8988T (cell line): Measurements from ENCODE around the gene ZNF319.

Source experiments
- DNase-seq: peaks from one replicate; pipeline ENCODE4 v3.0.0; 2011

Gene ZNF319

DNA sequence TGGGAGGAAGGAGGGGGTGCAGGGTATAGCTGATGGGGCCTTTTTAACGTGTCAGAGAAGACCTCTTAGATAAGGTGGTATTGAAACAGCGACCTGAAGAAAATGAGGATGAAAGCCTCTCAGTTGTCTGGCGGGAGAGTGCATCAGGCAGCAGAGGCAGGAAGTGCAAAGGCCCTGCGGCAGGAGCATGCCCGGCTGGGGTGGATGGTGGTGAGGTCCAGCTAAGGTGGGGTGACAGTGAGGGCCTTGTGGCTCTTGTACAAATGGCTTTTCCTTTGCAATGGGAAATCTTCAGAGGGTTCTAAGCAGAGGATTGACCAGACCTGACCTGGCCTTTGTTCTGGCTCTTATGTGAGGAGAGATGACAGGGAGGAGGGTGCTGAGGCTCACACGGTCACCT lies 36.5 kb upstream of the ZNF319 start:
- no peak for DNase-seq

DNA sequence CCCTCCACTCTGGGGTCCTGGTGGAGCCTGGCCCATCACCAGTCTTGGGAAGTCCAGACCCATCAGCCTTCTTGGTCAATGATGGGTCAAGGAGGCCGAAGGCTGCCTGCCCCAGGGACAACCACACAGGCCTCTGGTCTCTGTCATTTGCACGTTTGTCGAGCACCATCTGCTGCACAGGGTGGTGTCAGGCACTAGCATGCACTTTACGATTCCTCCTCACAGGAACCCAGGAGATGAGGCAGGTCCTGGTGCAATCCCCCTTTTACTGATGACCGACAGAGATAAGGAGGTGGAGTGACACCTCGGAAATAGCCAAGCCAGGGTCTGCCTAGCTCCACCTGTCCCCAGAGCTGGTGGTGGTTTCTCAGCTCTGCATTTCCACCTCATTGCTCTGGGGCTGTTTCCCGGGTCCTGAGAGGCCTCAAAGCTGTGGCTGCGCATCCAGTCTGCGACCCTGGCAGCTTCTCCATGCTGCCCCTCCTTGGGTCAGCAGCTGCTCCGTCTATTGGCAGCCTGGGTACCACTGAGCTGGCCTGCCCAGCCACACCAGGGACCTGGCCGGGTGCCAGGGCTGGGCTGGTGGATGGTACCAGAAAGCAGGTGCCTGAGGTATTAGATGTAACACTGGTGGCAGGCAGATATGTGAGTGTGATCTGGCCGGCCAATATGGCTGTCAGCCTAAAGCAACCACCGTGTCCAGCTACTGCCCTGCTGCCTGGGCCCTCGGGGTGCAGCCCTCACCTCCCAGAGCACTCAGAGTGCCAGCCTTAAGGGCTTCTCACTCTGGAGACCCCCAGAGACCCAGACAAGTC lies 35.1 kb upstream of the ZNF319 start:
- peak; percentile 24 for DNase-seq

DNA sequence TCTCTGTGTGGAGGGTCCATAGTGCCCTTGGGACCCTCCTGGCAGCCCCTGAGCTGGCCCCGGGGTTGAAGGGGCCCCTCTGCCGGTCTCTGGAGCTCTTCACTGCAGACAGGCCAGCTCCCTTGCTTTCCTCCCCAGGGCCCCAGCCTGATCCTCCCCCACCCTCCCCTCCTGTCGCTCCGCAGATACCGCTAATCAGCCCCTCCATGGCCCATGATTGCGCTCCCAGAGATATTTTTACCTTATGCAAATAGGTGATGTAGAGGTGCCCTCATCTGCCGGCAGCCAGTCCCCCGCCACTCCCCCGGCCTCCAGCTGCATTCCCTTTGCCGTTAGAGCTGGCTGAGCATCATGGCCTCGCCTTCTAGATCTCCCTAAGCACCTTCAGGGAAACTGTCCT lies 34.3 kb upstream of the ZNF319 start:
- peak; percentile 15 for DNase-seq

DNA sequence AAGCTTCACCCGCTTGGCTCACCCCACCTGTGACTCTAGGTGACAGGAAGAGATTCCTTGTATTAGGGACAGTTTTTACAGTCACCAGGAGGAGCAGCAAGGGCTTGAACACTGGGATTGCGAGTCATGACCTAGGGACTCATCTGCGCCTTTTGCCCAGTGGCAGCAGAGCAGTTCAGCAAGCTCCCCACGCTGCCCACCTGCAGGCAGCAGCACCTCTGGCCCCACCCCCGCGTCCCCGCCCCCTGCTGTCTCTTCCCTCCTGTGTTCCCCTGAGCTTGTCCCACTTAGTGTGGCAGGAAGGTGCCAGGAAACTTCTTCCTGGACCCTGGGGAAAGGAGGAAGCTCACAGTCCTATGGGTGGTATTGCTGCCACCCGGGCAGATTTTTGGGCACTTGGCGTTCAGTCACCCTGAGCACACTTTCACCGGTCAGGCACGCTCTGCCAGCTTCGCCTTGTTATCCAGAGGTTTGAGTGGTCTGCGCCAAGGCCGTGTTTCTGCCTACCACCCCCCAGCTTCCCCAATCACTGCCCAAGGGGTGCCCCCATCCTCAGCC lies 33.7 kb upstream of the ZNF319 start:
- peak; percentile 35 for DNase-seq

DNA sequence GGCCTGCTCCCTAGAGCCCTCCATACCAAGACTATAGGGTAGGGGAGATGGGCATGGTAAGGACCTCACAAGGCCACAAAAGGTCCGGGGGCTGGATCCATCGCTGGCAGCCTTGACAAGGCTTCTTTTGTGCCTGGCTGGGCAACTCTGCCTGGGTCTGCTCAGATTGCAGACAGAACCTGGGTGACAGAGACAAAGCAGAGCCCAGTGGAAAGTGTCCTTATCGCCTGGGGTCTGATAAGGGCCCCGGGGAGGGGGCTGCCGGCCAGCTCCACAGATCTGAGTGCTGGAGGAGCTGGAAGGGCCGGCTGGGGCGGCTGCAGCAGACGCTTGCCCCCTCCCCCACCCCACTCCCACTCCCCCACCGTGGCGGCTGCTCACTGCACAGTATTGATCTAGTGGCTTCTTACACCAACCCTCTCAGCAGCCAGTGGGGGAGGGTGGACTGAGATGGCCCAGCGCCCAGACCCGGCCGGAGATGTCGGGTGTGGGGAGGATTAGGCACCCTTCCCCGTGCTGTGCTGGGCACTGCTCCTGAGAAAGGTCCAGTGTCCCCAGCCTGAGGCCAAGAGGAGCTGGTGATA lies 32.3 kb upstream of the ZNF319 start:
- DNase-seq = peak; percentile 30

DNA sequence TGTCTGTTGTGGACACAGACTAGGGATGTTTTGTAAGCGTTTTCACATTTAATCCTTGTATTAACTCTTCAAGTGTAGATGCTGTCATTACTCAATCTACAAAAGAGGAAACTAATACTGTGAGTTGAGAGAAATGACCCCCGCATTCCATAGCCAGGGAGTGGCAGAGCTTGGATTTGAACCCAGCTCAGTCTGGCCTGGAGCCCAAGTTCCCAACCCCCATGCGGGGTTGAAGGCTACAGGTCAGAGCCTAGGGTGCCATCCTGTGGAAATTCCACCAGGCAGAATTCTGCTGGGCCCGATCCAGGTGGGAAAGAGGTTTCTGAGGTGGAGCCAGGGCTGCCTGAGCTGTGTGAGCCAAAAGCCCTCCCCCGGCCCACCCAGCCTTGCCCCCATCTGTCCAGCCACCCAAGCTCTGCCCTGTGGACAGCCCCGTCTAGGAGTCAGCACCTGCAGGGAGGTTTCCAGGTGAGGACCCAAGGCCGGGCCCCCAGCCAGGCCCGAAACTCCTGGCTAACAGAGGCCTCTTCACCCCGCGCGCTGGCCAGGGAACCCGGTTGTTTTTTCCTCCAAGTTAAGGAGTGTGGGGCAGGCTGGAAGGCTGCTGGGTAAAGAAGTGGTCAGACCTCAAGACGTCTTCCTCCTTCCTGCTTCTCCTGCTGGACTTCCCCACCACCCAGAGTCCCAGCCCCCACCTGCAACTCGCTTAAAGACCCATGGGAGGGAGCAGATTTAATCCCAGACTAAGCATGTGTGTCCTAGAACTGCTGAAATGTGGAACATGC lies 30.7 kb upstream of the ZNF319 start:
- peak; percentile 28 for DNase-seq

DNA sequence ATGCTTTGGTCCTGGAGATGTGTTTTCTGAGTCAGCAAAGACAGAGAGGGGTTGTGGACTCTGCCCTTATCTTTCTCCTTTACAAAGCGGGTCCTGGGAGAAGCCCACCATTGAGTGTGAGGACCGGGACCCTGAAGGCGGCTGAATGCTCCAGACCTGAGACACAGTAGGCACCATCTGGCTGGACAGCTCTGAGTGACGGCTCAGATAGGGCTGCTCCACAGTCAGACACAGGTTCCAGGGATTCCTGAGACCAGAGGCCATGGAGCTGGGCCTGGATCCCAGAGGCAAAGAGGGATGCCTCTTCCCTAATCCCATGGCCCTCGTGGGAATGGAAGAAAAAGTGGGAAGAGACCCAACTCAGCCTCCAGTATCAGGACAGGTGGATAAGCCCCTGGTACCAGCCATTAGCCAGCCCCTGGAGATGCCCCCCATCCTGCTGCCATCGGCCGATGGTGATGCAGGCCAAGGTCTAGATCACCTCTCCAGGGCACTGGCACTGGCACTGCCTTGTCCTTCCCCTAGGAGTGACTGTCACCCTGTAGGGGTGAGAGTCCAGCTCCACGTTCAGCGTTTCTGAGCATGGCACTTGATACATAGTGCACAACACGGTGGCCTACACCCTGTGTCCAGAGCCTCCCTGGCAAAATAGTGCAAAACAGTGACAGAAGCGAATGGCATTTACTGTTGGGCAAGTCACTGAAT lies 29.8 kb upstream of the ZNF319 start:
- DNase-seq = peak; percentile 23

DNA sequence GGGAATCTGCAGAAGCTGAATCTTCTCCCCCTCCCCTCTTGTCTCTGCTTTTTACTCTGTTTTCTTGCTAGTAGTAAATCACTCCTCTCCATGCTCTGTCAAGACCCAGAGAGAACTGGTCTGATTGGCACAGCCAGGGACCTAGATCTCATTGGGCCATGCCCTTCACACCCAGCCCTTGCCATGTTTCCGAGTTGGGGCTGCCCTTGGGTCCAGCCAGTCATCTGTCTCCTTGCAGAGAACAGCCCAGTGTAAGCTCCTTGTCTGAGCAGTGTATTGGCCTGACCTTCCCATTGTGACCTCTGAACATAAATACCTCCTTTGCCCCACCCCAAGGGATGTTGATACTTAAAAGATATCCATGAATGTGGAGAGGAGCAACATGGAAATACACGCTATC lies 28.9 kb upstream of the ZNF319 start:
- no peak for DNase-seq

DNA sequence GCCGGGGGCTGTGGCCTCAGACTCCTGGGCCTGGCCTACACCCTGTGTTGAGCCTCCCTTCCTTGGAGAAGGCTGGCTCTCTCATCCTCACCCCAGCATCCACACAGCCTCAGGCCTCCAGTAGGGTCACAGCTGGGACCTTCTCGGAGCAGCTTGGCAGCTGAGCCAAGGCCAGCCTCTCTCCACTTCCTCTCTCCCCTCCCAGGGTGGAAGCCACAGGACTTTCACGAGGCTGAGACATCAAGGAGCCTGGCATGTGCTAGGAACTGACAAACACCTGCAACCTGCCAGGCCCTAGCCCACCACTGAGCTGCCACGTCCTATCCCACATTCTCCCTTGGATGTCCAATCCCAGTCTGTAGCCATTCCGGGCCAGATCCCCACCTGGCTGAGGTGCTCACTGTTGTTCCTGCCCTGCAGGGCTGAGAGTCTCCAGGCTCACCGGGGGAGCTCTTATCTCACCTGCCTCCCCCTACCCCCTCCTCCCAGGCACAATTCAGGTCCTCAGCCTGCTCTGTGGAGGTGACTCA lies 28.1 kb upstream of the ZNF319 start:
- peak; percentile 21 for DNase-seq

DNA sequence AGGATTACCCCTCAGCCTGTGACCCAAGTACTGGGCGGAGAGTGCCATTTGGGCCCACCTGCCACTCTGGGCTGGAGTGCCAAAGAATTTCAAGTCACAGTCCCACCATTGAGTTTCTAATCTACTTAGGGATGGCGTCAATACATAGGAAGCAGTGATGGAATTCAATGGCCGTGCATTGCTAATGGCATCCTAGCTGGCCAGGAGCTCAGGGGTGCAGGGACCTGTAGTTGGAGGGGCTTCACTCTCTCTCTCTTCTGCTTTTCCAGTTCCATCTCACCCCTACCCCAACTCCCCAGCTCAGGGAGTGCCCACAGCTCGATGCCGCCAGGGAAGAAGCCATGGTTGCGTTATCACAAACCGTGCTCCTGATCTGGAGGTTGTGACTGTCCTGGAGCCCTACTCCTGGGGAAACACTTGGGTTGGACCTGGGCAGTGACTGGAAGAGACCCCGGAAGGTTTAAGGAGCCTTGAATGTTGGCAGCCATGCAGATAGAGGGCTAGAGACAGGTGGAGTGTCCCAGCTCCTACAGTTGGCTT lies 27.5 kb upstream of the ZNF319 start:
- peak; percentile 25 for DNase-seq

DNA sequence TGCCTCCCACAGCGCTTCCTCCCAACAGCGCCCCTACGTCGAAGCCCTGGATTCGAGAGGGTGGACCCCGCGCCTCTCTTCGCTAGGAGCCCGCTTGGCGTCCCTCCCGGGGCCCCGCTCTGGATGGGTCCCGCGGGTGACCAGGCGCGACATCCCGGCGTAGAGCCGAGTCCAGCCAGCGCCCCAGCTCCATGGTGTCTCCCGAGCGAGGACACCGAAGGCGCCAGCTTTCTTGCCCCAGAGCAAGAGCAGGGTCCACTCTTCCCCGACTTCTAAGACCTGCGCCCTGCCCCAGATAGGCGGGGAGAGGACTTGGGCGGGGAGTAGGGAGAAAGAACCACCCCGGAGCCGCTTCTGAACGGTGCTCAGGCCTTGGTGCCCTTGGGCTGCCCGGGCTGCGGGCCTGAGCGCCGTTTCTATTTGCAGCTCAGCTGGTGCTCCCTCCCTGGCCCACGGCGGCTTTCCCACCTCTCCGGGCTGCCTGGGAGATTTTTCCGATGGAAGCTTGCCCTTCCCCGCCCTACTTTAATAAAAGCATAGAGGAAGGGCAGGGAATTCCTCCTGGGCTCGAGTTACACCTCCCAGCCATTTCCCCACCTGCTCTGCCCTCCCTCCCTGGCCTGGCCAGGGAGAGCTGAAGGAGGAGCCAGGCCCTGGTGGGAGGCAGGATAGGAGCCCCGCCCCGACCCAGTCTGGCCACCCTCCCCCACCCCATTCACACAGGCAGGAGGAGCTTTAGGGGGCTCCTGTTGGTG lies 26.9 kb upstream of the ZNF319 start:
- DNase-seq = peak; percentile 97

DNA sequence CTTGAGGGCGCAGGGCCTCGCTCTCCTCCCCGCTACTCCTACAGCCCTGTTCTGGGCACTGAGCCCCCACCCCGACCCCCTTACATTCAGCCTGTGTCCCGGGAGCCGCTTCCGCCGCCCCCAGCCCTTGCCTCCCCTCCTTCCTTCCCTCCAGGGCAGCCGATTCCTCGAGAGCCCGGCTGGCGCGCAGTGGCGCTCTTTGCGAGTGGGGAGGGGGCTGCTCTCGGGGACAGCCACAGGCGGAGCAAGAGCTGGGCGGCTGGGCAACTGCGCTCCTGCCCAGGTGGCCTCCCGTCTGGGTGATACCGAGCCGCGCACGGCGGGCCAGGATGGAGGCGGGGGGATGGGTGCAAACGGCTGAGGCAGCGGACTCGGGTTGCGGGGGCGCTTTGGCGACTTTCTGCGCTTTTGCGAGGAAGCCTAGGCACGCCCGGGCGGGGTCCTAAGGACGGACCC lies 26.3 kb upstream of the ZNF319 start:
- DNase-seq = peak; percentile 65

DNA sequence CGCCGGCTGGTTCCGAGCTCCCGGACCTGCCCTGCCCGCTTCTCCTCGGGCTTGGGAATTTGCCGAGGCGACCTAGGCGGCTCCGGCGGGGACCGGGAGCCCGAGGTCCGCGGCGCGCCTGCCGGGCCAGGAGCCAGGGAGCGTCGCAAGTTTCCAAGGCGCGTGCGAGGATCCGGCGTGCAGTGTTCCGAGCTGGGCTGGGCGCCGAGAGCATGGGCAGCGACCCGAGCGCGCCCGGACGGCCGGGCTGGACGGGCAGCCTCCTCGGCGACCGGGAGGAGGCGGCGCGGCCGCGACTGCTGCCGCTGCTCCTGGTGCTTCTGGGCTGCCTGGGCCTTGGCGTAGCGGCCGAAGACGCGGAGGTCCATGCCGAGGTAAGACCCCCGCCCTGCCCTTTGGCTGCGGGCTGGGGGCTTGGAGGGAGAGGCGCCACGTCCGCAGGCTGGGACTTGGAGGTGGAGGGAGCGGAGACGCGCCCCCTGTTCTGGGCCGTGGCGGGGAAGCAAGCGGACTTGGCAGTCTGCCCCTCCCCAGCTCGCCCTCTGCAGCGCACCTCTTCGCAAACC lies 25.8 kb upstream of the ZNF319 start:
- DNase-seq = peak; percentile 87

DNA sequence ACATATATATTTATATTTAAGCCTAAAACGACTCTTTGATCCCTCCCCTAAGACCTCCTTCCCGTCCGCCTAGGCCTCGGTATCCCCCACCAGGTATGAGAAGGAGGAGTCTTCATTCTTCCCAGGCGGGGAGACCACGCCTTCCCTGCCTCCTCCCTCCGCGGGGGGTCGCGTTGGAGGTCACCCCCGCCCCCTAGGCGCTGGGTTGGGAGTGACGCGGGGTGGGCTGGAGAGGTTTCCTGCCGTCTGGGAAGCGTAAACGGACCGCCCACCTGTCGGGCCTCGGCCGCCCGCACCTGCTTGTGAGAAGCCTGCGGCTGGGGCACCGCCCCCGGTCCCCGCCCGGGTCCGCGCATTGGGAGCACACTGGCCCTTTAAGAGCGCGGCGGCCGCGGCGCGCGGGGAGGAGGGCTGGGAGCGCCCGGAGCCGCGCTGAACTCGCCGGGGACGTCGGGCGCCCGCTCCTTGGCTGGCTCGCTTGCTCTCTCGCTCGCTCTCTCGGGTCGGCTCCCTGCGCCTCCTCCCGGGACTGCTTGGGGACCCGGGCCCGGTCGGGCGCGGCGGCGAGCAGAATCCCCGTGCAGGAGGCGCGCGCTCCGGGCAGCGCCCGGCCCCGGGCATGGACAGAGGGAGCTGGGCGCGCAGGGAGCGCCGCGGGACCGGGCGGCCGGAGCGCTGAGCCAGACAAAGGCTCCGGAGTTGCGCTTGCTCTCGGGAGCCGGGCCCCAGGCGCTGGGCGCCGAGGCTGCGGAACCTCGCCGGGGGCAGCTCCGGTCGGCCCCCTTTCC lies 25.1 kb upstream of the ZNF319 start, which contains the start of gene MMP15:
Gene MMP15 (plus strand): TSS at position 404 of the 788 bp plus-strand sequence. CDS start 597 bp downstream, outside the sequence.
- peak; percentile 91 for DNase-seq

DNA sequence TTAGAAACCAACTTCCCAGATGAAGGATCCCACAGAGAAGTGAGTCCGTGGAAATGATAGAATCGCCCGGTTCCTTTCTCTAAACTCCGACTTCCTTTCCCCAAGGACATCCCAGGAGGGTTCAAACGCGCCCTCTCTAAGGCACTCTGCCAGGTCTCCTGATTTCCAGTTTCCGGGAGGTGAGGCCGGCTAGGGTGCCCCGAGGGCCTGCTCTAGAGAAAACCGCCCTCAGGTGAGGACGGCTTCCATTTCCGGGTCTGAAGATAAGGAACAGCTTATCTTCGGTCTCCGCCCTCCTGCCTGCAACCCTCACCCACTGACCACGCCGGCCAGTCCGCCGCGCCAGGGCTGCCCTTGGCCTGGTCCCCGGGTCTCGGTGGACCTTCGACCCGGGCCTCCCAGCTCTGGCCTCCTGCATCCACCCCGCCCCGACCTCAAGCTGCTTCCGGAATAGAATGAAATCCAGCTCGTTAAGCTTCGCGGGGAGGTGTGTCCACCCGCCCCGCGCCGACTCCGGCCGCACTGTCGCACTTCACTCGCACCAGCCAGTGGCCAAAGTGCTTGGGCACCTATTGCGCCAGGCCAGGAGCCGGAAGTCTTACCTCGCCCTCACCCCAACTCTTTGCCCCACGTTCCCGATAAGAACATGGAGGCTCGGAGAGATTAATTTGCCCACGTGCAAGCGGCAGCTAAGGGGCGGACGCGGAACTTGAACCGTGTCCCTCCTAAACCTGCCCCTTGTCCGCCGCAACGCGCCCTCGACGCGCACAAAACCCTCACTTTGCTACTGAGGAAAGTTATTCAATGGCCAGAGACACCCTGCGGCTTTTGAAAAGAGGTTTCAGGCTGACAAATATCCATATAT lies 24.2 kb upstream of the ZNF319 start:
- peak; percentile 51 for DNase-seq

DNA sequence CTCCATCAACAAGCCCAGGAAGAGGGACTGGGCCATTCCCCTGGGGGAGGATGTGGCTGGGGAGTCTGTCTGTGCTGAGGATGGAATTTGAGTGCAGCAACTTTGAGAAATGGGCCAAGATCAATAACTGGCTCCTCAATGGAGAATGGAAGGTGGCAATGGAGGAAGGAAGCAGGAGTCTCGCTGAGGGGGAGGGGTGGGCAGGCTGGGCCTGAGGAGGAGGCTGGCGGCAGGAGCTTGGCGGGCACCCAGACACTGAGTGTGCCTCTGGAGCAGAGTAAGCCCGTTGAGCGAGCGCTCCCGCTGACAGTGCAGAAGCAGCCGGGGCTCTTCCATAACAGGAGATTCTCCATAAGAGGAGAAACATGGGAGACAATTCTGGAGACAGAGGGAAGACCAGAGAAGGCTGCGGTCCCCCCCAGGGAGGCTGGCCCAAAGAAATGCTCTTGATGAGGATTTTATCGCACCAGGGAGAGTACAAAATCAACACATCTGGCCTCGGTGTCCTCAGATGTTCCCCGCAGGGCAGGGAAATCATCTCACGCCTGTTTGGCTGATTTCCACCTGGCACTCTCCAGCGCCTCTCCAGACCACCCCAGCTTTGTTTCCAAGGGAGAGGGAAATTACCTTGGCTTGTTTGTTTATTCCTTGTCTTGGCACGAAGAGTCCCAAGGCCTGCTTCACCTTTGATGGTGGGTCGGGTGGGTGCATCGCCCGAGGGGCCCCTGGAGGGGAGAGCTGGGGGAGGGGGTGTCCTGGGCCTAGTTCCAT lies 22.3 kb upstream of the ZNF319 start:
- peak; percentile 37 for DNase-seq

DNA sequence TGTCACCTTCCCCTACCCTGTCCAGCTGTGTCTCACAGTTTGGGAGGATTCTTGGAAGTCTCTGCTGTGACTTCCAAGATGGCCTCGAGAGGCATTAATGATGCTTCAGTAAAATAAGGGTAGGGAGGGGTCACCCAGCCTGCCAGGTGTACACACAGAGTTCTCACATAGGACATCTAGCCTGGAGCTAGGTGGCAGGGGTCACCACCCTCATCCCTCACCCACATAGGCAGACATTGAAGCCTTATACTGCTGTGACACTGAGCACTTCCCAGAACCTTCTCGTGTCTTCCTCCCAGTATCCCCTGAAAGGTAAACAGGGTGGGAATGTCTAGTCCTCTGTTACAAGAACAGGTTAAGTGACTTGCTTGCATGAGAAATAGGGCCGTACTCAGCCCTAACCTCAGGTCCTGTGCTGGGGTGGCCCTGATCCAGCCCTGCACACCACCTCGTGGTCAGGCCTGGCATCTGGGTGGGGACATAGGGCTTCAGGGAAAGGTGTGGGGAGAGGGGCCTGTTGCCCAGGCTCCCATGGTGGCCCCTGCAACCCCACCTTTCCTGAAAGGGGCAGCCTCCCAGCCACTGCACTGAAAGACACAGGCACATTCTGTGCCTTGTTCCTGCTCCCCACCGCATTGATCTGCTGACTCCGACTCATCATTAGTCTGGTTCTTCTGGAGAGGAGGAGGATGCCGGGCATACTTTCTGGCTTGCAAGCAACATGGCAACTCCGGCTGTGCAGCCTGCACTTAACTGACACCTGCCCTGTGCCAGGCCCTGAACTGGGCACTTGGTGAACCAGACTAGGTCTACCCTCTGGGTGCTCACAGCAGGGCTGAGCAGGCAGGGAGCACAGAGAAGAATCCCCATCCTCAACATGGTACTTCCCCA lies 21.4 kb upstream of the ZNF319 start:
- DNase-seq = peak; percentile 42
